T-helper 2 cell (primary cell): Measurements from ENCODE around the gene GDNF.
A peak's percentile ranks its signal among the peaks of the same experiment; 100 is the strongest.
"Not testable (repeated sequence)": the region's sequence is repeated elsewhere in the genome, so short reads cannot be mapped to it uniquely, and the experiment has no call there.

Experiments used
- DNase-seq, 5 experiments: peaks; one replicate each; pipeline versions ENCODE4 v3.0.0 to v3.0.0-alpha.2; 2012 to 2022
- total RNA-seq, 2 donors: gene quantifications; one replicate each; lab custom pipeline; 2026; lab: John Stamatoyannopoulos, UW

Gene GDNF
- total RNA-seq: 0 reads per million in 2 donors

GRCh38 chr5:37839407-37840052 is at the start of gene GDNF:
GDNF (minus strand) TSS chr5:37840041; CDS start chr5:37834796, 5,245 bp downstream.
- peak in 1 of 5 experiments; percentile 33 for DNase-seq

- no peak for DNase-seq
Observed at GRCh38 chr5:37888476-37888875, 48.6 kb upstream of the GDNF start.

GRCh38 chr5:37886242-37886905 is 46.5 kb upstream of the GDNF start:
- DNase-seq: no peak

- no peak for DNase-seq
Observed at GRCh38 chr5:37882636-37883035, 42.8 kb upstream of the GDNF start.

GRCh38 chr5:37881359-37881758 is 41.5 kb upstream of the GDNF start:
- DNase-seq: no peak

- no peak for DNase-seq
Observed at GRCh38 chr5:37876943-37877342, 37.1 kb upstream of the GDNF start.

- no peak for DNase-seq
Observed at GRCh38 chr5:37876245-37876644, 36.4 kb upstream of the GDNF start.

GRCh38 chr5:37875051-37875787 is 35.4 kb upstream of the GDNF start:
- DNase-seq: no peak

- no peak for DNase-seq
Observed at GRCh38 chr5:37873988-37874387, 34.1 kb upstream of the GDNF start.

- no peak for DNase-seq
Observed at GRCh38 chr5:37871023-37871815, 31.4 kb upstream of the GDNF start.

GRCh38 chr5:37869216-37869615 is 29.4 kb upstream of the GDNF start:
- DNase-seq: no peak

GRCh38 chr5:37867654-37868053 is 27.8 kb upstream of the GDNF start:
- no peak for DNase-seq

GRCh38 chr5:37862907-37863306 is 23.1 kb upstream of the GDNF start:
- not testable (repeated sequence) for DNase-seq

- DNase-seq: no peak
Observed at GRCh38 chr5:37860206-37860605, 20.4 kb upstream of the GDNF start.

- DNase-seq: no peak
Observed at GRCh38 chr5:37859805-37860204, 20.0 kb upstream of the GDNF start.

GRCh38 chr5:37858250-37858649 is 18.4 kb upstream of the GDNF start:
- no peak for DNase-seq

- DNase-seq: no peak
Observed at GRCh38 chr5:37857696-37858095, 17.9 kb upstream of the GDNF start.

- no peak for DNase-seq
Observed at GRCh38 chr5:37855438-37855837, 15.6 kb upstream of the GDNF start.

- DNase-seq: no peak
Observed at GRCh38 chr5:37851305-37851704, 11.5 kb upstream of the GDNF start.

GRCh38 chr5:37850226-37850865 is 10.5 kb upstream of the GDNF start:
- DNase-seq: no peak

GRCh38 chr5:37849641-37850040 is 9.8 kb upstream of the GDNF start:
- DNase-seq: no peak

- DNase-seq: peak in 1 of 5 experiments; percentile 26
Observed at GRCh38 chr5:37847978-37848425, 8.2 kb upstream of the GDNF start.
